ENCODE results near the gene SERPINA5.

The SERPINA5 gene

DNA sequence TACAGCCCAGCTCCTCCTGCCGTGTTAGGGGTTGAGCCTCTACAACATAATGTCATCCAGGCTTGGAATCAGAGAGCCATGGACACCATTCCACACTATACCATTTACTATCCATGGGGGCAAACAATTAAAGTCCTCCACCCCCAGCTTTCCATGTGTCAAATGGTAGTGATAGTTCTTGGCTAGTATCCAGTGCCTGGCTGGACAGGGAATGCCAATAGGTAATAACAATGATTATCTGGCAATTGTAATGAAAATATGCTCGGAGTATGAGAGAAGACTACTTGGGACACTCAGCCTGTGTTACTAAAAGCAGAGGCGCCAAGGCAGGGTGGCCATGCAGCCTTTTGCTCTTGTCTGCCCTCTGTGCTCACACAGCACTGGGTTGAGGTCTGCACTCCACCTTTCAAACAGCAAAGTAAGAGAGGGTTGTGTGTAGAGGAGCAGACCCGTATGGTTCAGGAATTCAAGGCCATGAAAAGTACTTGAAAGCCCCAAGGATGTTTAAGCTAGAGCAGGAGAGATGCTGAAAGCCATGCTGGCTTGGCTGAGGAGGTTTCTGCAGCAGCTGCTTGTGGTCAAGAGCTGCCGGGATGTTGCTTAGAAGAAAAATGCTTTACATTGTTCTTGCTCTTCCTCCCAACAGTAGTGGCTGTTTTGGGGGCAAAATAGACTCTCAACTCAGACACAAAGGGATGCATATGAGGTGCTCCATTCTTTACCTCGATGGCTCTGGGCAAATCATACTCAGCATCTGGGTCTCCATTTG is 41.6 kb downstream of the SERPINA5 start:
- DNase-seq (ENCODE audit: extremely low read depth, low read depth): no peak

DNA sequence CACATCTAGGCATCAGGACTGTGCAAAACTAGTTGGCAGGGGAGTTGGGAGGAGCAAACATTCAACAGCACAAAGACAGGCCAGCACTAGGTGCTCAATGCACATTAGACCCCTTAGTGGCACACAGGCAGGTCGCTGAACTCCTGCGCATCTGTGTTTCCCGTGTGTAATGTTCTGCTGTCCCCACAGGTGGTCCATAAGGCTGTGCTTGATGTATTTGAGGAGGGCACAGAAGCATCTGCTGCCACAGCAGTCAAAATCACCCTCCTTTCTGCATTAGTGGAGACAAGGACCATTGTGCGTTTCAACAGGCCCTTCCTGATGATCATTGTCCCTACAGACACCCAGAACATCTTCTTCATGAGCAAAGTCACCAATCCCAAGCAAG is 42.2 kb downstream of the SERPINA5 start:
- DNase-seq (ENCODE audit: extremely low read depth, low read depth): no peak
- H3K4me3 ChIP-seq (replicated peaks; ENCODE audit: low read depth, low read length): no peak overlapping the region
- TF ChIP-seq, protein P1, sequence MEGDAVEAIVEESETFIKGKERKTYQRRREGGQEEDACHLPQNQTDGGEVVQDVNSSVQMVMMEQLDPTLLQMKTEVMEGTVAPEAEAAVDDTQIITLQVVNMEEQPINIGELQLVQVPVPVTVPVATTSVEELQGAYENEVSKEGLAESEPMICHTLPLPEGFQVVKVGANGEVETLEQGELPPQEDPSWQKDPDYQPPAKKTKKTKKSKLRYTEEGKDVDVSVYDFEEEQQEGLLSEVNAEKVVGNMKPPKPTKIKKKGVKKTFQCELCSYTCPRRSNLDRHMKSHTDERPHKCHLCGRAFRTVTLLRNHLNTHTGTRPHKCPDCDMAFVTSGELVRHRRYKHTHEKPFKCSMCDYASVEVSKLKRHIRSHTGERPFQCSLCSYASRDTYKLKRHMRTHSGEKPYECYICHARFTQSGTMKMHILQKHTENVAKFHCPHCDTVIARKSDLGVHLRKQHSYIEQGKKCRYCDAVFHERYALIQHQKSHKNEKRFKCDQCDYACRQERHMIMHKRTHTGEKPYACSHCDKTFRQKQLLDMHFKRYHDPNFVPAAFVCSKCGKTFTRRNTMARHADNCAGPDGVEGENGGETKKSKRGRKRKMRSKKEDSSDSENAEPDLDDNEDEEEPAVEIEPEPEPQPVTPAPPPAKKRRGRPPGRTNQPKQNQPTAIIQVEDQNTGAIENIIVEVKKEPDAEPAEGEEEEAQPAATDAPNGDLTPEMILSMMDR (IDR thresholded peaks at IDR 0.05; ENCODE audit: low read depth, low read length, missing control alignments): no peak

More for the DNA sequence above, 41.6 kb downstream of the SERPINA5 start:
- TF ChIP-seq, protein P1 (IDR thresholded peaks at IDR 0.05; ENCODE audit: low read depth, low read length, missing control alignments): no peak
- H3K4me3 ChIP-seq (replicated peaks; ENCODE audit: low read depth, low read length): no peak overlapping the region

DNA sequence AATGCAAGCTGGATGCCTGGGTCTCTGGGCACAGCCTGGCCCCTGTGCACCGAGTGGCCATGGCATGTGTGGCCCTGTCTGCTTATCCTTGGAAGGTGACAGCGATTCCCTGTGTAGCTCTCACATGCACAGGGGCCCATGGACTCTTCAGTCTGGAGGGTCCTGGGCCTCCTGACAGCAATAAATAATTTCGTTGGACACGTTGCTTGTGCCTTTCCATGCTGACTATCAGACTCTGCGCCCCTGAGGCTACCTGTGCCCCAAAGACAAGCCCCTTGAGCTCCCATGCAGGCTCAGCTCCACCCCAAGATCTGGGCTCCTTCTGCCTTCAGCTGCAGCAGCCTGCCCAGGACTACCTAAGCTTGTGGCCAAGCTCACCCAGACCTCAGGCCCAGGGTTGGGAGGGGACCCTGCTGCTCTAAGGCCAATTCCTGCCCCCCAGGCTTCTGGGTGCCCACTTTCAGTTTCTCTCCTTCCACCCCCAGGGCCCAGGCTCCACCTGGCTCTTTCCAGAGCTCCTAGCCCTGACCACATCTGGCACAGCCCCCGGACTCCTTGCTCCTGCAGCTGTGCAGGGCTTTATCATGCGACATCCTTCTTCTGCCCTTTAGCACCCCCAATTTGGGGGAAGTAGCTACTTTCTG is 42.8 kb downstream of the SERPINA5 start:
- TF ChIP-seq, protein P1 (IDR thresholded peaks at IDR 0.05; ENCODE audit: low read depth, low read length, missing control alignments): no peak
- DNase-seq (ENCODE audit: extremely low read depth, low read depth): no peak
- no peak overlapping the region for H3K4me3 ChIP-seq (replicated peaks; ENCODE audit: low read depth, low read length)

DNA sequence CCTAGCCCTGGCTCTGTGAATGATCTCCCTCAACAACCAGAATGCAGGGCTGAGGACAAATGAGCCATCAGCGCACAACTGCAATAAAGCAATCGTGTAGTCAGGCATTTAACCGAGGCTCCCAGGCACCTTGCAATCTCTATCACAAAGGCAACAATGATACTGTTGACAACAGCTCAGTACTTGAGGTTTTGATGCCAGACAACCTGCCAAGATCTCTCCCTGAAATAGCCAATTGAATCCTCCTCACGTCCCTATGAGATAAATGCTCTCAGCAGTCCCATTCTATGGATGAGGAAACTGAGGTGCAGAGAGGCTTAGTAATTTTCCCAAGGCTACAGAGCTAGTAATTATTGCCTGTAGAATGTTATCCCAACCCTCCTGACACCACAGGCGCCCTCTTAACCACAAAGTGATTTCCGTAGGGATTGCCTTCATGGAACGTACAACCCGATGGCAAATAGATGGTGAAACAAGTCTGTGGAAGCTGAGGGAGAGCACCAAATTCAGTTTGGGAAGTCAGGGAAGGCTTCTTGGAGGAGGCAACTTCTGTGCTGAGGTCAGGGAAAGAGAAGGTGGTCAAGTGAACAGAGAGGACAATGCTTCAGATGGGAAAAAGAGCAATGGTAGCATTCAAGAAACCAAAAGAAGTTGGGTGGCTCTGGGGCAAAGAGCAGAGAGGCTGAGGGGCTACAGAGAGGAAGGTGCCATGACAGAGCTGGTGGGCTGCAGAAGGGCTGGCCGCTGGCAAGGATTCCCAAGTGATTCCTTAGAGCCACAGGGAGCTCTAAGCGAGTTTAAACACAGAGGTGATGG is 43.5 kb downstream of the SERPINA5 start:
- no peak overlapping the region for H3K4me3 ChIP-seq (replicated peaks; ENCODE audit: low read depth, low read length)
- TF ChIP-seq, protein P1 (IDR thresholded peaks at IDR 0.05; ENCODE audit: low read depth, low read length, missing control alignments): no peak
- no peak for DNase-seq (ENCODE audit: extremely low read depth, low read depth)

DNA sequence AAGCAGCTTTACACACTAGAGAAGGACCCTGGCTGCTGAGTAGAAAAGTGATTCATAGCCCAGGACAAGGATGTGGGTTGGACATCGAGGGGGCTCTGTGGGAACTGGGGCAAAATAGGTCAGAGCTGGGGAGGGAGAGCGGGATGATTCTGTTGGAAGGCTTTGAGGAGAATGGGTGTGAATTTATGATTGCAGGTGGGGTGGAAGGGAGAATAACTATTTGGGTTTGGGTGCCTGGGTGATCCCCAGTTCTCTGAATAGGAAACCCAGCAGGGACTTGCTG is 44.1 kb downstream of the SERPINA5 start:
- no peak for DNase-seq (ENCODE audit: extremely low read depth, low read depth)
- no peak overlapping the region for H3K4me3 ChIP-seq (replicated peaks; ENCODE audit: low read depth, low read length)
- TF ChIP-seq, protein P1 (IDR thresholded peaks at IDR 0.05; ENCODE audit: low read depth, low read length, missing control alignments): no peak

DNA sequence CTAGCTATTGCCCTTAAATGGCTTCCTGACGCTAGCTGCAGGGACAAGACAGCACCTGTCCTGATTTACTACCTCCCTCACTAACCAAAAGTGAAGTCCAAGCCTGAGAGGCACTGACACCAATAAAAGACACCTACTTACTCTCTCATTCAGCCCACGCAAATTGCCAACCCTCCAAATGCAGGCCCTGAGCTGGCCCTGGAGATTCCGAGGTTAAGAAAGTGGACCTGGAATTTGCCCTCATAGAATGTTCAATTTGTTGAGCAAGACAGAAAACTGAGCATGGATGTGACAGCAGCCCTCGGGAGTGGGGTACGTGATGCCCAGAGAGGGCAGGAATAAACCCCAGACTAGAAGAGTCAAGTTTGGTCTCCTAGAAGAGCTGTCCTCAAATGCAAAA is 47.4 kb downstream of the SERPINA5 start:
- TF ChIP-seq, protein P1 (IDR thresholded peaks at IDR 0.05; ENCODE audit: low read depth, low read length, missing control alignments): no peak
- no peak overlapping the region for H3K4me3 ChIP-seq (replicated peaks; ENCODE audit: low read depth, low read length)
- no peak for DNase-seq (ENCODE audit: extremely low read depth, low read depth)

Measured in HFF-Myc (cell line).